ENCODE measurements around the gene SLC35E1. TPM values are rescaled to one million over a fixed set of nuclear protein-coding genes. Genes with fewer than 3 reads are reported as not detected.

The SLC35E1 gene
- total RNA-seq, 1 experiment from 2014 or later, result 43.5 TPM

DNA sequence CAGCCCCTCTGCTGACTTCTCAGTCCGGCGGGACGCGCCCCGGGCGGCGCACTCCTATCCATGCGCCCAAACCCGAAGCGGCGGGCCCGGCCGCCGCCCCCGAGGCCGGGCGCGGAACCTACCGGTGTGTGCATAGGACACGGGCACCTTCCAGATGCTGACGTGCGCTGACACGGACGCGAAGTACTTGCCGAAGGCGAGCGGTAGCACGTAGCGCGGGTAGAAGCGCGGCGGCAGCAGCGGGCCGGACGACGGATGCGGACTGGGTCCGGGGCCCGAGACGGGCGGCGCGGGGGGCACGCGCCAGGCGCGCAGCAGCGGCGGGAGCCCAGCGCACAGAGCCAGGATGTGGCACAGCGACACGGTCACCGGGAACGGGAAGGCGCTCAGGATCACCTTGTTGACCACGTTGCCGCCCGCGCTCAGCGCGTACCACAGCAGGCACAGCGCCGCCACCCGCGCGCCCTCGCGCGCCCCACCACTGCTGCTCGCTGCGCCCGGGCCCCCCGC, 338 bp downstream of the SLC35E1 start:
- CTCF ChIA-PET, result no interaction called here
- BruUV-seq (replicated peaks), result no TSS peak
- intact Hi-C loops (cut with micrococcal nuclease; ENCODE audit: unreplicated experiment), result no loop called here

GRCh38 chr19:16571283-16571682, 932 bp downstream of the SLC35E1 start:
- CTCF ChIA-PET, result no interaction called here

More for the DNA sequence above, 338 bp downstream of the SLC35E1 start:
- H3K4me1 ChIP-seq (ENCODE audit: control insufficient read depth, insufficient read depth, low read length), result peaks cover 8% of the 10 kb centered on the region
- H3K9me3 ChIP-seq (ENCODE audit: control insufficient read depth, insufficient read depth, low read depth, low read length), result no peaks in the 10 kb centered on the region
- peak overlapping the region; percentile 77 to 93 for H3K4me3 ChIP-seq (ENCODE audit: low read depth in 2 of 2, low read length in 2 of 2)
- TF ChIP-seq, protein P1, sequence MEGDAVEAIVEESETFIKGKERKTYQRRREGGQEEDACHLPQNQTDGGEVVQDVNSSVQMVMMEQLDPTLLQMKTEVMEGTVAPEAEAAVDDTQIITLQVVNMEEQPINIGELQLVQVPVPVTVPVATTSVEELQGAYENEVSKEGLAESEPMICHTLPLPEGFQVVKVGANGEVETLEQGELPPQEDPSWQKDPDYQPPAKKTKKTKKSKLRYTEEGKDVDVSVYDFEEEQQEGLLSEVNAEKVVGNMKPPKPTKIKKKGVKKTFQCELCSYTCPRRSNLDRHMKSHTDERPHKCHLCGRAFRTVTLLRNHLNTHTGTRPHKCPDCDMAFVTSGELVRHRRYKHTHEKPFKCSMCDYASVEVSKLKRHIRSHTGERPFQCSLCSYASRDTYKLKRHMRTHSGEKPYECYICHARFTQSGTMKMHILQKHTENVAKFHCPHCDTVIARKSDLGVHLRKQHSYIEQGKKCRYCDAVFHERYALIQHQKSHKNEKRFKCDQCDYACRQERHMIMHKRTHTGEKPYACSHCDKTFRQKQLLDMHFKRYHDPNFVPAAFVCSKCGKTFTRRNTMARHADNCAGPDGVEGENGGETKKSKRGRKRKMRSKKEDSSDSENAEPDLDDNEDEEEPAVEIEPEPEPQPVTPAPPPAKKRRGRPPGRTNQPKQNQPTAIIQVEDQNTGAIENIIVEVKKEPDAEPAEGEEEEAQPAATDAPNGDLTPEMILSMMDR (IDR thresholded peaks at IDR 0.05), result no peak
- peak; percentile 38; the same call in 1 of the 2 replicates for TF ChIP-seq SIN3A (IDR thresholded peaks at IDR 0.05; ENCODE audit: borderline replicate concordance, insufficient read depth, low read depth, low read length)
- TF ChIP-seq REST (IDR thresholded peaks at IDR 0.05; ENCODE audit: insufficient read depth in 1 of 2, low read depth in 2 of 2, low read length in 1 of 2), result no peak
- POLR2A ChIA-PET, result no interaction called here
- in situ Hi-C loops (cut with HindIII; ENCODE audit: low pct_unique_long_range_greater_than_20kb, low sequenced_read_pairs), result no loop called here
- H3K27ac ChIP-seq (ENCODE audit: low read length), result peak overlapping the region; percentile 77
- DNase-seq (ENCODE audit: low read depth, low spot score) (no peak), ATAC-seq (peak; percentile 38)
- no peaks in the 10 kb centered on the region for H3K27me3 ChIP-seq (ENCODE audit: control insufficient read depth, insufficient read depth, low read length)
- peaks cover 4% of the 10 kb centered on the region; the same call in 1 of the 2 replicates for H3K36me3 ChIP-seq (ENCODE audit: control insufficient read depth, insufficient read depth, low read length)

More at GRCh38 chr19:16571283-16571682, 932 bp downstream of the SLC35E1 start:
- Histone ChIP-seq H3K27ac (ENCODE audit: low read length) (peak overlapping the region; percentile 77), H3K27me3 (ENCODE audit: control insufficient read depth, insufficient read depth, low read length) (no peaks in the 10 kb centered on the region), H3K36me3 (ENCODE audit: control insufficient read depth, insufficient read depth, low read length) (peaks cover 4% of the 10 kb centered on the region), H3K4me1 (ENCODE audit: control insufficient read depth, insufficient read depth, low read length) (peaks cover 8% of the 10 kb centered on the region), H3K9me3 (ENCODE audit: control insufficient read depth, insufficient read depth, low read depth, low read length) (no peaks in the 10 kb centered on the region), H3K4me3 (ENCODE audit: low read depth in 2 of 2, low read length in 2 of 2) (peak overlapping the region; percentile 77 to 93)
- no TSS peak for BruUV-seq (replicated peaks)
- POLR2A ChIA-PET, result no interaction called here
- intact Hi-C loops (cut with micrococcal nuclease; ENCODE audit: unreplicated experiment), result no loop called here
- in situ Hi-C loops (cut with HindIII; ENCODE audit: low pct_unique_long_range_greater_than_20kb, low sequenced_read_pairs), result no loop called here
- no peak for ATAC-seq
- no peak for TF ChIP-seq POLR2AphosphoS5 (IDR thresholded peaks at IDR 0.05; ENCODE audit: low read depth, low read length)
- TF ChIP-seq TCF7L2 (IDR thresholded peaks at IDR 0.05; ENCODE audit: low read depth, low read length), result no peak
- no peak for TF ChIP-seq REST (IDR thresholded peaks at IDR 0.05; ENCODE audit: insufficient read depth in 1 of 2, low read depth in 2 of 2, low read length in 1 of 2)
- TF ChIP-seq, protein P1 (IDR thresholded peaks at IDR 0.05), result no peak
- no peak for DNase-seq (ENCODE audit: low read depth, low spot score)
